ENCODE measurements around the gene FAM81A. TPM values are rescaled to one million over a fixed set of nuclear protein-coding genes. Genes with fewer than 3 reads are reported as not detected.
A peak's percentile ranks its signal among the peaks of the same experiment; 100 is the strongest.

FAM81A gene
- total RNA-seq, 1 donor from 2014 or later = 1.3 TPM

DNA sequence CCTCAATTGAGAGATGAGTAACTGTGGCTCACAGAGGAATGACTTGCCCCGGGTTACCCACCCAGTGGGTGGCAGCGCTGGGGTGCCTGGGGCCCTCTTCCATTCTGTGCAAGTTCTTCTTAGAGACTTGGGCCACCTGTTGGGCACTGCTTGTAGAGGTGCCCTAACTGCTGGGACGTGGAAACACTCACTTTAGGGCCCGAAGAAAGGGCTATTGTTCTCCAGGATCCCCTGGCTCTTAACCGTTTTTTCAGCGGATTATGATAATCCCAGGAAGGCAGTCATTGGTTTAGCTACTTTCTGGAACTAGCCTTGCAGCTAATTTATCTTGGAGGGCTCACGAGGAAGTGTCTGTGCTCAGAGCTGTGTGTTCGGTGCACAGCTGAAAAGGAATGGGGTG lies 107.6 kb downstream of the FAM81A start:
- Histone ChIP-seq H3K4me3 (no peak overlapping the region), H3K4me1 (no peaks in the 10 kb centered on the region), H3K27ac (no peak overlapping the region), H3K27me3 (no peaks in the 10 kb centered on the region), H3K36me3 (no peaks in the 10 kb centered on the region), H3K9me3 (no peaks in the 10 kb centered on the region)
- TF ChIP-seq, protein P1, sequence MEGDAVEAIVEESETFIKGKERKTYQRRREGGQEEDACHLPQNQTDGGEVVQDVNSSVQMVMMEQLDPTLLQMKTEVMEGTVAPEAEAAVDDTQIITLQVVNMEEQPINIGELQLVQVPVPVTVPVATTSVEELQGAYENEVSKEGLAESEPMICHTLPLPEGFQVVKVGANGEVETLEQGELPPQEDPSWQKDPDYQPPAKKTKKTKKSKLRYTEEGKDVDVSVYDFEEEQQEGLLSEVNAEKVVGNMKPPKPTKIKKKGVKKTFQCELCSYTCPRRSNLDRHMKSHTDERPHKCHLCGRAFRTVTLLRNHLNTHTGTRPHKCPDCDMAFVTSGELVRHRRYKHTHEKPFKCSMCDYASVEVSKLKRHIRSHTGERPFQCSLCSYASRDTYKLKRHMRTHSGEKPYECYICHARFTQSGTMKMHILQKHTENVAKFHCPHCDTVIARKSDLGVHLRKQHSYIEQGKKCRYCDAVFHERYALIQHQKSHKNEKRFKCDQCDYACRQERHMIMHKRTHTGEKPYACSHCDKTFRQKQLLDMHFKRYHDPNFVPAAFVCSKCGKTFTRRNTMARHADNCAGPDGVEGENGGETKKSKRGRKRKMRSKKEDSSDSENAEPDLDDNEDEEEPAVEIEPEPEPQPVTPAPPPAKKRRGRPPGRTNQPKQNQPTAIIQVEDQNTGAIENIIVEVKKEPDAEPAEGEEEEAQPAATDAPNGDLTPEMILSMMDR (IDR thresholded peaks at IDR 0.05) = no peak
- DNase-seq (no peak), ATAC-seq (no peak)
- intact Hi-C loops (cut with DNase I) = no loop called here

DNA sequence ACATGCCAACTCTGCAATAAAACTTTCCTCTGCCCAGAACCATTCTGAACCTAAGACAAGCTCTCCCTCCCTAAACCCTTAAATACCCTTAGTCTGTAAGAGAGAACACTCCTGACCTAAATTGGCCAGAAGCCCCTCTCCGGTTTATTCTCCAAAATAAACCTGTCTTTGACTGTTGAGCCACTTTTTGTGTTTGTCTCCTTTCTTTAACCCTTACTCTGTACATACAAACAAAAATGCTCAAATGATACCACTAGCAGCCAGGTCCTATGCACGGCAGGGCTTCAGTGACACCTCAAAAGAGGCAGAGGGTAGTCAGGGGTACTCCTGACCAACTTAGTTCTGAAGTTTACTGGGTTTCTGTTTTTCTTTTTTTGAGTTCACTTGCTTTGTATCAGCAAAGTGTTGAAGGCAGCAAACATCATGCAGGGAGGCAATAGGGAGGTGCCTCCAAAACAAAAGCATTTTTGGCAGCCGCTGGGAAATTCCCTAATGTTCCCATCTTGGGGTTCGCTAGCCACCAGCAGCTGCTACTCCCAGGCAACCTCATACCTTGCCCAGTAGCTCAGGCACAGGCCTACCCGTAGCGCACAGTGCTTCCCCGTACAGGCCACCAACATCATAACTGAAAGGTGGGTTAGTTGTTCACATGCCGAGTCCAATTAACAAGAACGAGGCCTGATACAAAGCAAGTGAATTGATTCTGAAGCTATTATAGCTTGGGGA lies 110.7 kb downstream of the FAM81A start:
- TF ChIP-seq, protein P1 (IDR thresholded peaks at IDR 0.05) = no peak
- H3K27ac ChIP-seq = no peak overlapping the region
- no peaks in the 10 kb centered on the region for H3K9me3 ChIP-seq
- intact Hi-C loops (cut with DNase I) = no loop called here
- no peaks in the 10 kb centered on the region for H3K36me3 ChIP-seq
- H3K4me3 ChIP-seq = no peak overlapping the region
- no peaks in the 10 kb centered on the region for H3K27me3 ChIP-seq
- no peak for ATAC-seq
- DNase-seq = no peak
- H3K4me1 ChIP-seq = no peaks in the 10 kb centered on the region

DNA sequence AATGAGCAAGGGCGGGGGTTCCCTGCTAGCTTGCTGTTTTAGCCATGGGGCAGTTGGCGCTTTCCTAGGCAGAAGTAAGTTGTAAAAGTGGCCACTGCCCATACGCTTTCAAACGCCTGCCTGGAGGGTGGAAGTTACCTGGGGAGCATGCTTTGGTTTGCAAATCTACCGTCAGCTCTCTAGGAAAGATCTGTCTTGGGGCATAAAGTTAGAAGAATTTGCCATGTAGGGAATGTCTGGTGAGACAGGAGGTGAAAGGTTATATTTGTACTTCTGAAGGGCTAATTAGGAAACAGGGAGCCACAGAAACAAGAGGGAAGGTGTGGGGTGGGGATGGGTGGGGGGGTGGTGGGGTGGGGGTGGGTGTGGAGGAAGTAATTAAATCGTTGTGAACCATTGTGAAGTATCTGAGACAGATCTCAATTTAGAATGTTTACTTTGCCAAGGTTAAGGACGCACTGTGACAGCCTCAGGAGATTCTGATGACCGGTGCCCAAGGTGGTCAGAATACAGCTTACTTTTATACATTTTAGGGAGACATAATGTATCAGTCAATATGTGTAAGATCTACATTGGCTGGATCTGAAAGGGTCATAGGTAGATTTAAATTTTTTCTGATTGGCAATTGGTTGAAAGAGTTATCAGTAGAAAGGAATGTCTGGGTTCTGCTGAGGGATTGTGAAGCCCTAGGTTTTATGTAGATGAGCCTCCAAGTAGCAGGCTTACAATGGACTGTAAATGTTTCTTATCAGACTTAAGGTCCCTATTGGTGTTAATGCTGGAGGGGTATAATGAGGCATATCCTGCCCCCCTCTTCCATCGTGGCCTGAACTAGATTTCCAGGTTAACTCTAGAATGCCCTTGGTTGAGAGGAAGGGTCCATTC lies 111.6 kb downstream of the FAM81A start:
- intact Hi-C loops (cut with DNase I) = no loop called here
- no peak for ATAC-seq
- TF ChIP-seq, protein P1 (IDR thresholded peaks at IDR 0.05) = no peak

DNA sequence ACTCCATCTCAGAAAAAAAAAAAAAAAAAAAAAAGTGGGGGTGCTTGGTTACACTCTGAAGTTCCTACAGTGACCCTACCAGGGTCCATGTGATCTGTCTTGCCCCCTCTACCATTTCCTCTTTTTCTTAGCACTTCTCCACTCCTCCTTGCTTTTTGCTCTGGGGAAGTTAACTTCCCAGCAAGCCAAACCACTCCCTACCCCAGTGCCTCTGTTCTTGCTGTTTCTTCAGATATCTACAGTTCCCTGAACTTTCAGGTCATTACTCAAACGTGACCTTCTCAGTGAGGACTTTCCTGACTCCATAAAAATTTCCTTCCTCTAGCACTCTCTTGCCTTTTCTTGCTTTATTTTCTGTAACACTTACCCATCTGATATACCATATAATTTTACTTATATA lies 112.5 kb downstream of the FAM81A start:
- no peaks in the 10 kb centered on the region for H3K4me1 ChIP-seq
- no peaks in the 10 kb centered on the region for H3K27me3 ChIP-seq

More for the DNA sequence above, 111.6 kb downstream of the FAM81A start:
- Histone ChIP-seq H3K4me1 (no peaks in the 10 kb centered on the region), H3K4me3 (no peak overlapping the region), H3K36me3 (no peaks in the 10 kb centered on the region), H3K9me3 (no peaks in the 10 kb centered on the region), H3K27ac (no peak overlapping the region), H3K27me3 (no peaks in the 10 kb centered on the region)
- DNase-seq = no peak

DNA sequence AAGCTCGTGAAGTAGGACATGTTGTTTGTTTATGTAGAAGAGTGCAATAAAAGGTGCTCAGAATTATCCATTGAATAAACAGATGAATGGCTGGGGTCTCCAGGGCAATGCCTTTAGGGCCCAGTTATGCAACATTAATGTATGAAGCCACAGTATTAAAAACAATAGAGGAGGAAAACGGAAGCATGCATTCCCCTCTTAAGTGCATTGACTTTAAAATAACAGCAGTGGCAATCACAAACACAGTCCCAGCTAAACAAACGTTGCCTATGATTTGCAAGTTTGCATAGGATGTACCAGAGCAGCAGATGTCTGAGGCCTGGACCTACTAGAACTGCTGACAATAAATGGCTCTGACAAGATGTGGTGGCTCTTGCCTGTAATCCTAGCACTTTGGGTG lies 113.0 kb downstream of the FAM81A start:
- intact Hi-C loops (cut with DNase I) = no loop called here
- no peaks in the 10 kb centered on the region for H3K27me3 ChIP-seq
- DNase-seq (no peak), ATAC-seq (no peak)
- H3K4me3 ChIP-seq = no peak overlapping the region
- TF ChIP-seq, protein P1 (IDR thresholded peaks at IDR 0.05) = no peak
- no peaks in the 10 kb centered on the region for H3K4me1 ChIP-seq
- no peak overlapping the region for H3K27ac ChIP-seq
- no peaks in the 10 kb centered on the region for H3K36me3 ChIP-seq
- no peaks in the 10 kb centered on the region for H3K9me3 ChIP-seq

More for the DNA sequence above, 112.5 kb downstream of the FAM81A start:
- Histone ChIP-seq H3K9me3 (no peaks in the 10 kb centered on the region), H3K4me3 (no peak overlapping the region), H3K27ac (no peak overlapping the region), H3K36me3 (no peaks in the 10 kb centered on the region)
- intact Hi-C loops (cut with DNase I) = no loop called here
- TF ChIP-seq, protein P1 (IDR thresholded peaks at IDR 0.05) = no peak
- no peak for DNase-seq
- ATAC-seq = peak; percentile 86
